H1 (cell line): ENCODE measurements around the gene MAP2K2. TPM values are rescaled to one million over a fixed set of nuclear protein-coding genes. Genes with fewer than 3 reads are reported as not detected.

ENCODE experiments used
- CTCF ChIA-PET: fragments of 300-600 bp; sonication (Branson Sonifier 250); formaldehyde crosslinking; loops from one replicate; lab custom pipeline; 2021; ENCODE audit not compliant: partially characterized antibody; lab: Charles Lee
- POLR2A ChIA-PET: fragments of 300-600 bp; sonication (Branson Sonifier 250); formaldehyde crosslinking; loops from one replicate; lab custom pipeline; 2021; ENCODE audit warnings: inconsistent platforms; ENCODE audit not compliant: partially characterized antibody; lab: Charles Lee
- DNase-seq, 2 experiments: peaks; one replicate each; pipeline versions ENCODE4 v3.0.0 to v3.0.0-alpha.2; 2010 to 2022; ENCODE audit warnings: low spot score in 2 of 2, low read depth in 1 of 2, mixed read lengths in 1 of 2
- FAIRE-seq: peaks from 2 replicates; lab custom pipeline; 2011; peaks lifted over from hg19 to GRCh38; lab: Jason Lieb, UNC
- H2AFZ ChIP-seq: 2 replicates; pipeline ENCODE4 v1.8.1; 2012; ENCODE audit warnings: low read length, inconsistent platforms
- H2AK5ac ChIP-seq: 2 replicates; pipeline ENCODE4 v1.6.1; 2013; ENCODE audit warnings: low read depth, low read length
- H2BK120ac ChIP-seq: replicated peaks from 2 replicates; pipeline ENCODE3; 2013; ENCODE audit warnings: low read depth, low read length, inconsistent platforms
- H2BK12ac ChIP-seq: 2 replicates; pipeline ENCODE4 v1.6.1; 2013; ENCODE audit warnings: low read depth, low read length
- H2BK15ac ChIP-seq: 2 replicates; pipeline ENCODE4 v1.6.1; 2013; ENCODE audit warnings: low read length
- H2BK20ac ChIP-seq: 2 replicates; pipeline ENCODE4 v1.6.1; 2013; ENCODE audit warnings: low read length
- H2BK5ac ChIP-seq: 2 replicates; pipeline ENCODE4 v1.6.1; 2013; ENCODE audit warnings: low read depth, low read length
- H3K14ac ChIP-seq: 2 replicates; pipeline ENCODE4 v1.6.1; 2013; ENCODE audit warnings: inconsistent platforms; ENCODE audit not compliant: insufficient read length
- H3K18ac ChIP-seq: 2 replicates; pipeline ENCODE4 v1.6.1; 2013; ENCODE audit warnings: low read length; ENCODE audit errors: extremely low read depth
- H3K23ac ChIP-seq: 2 replicates; pipeline ENCODE4 v1.6.1; 2013; ENCODE audit warnings: inconsistent platforms; ENCODE audit not compliant: insufficient read length
- H3K23me2 ChIP-seq: 2 replicates; pipeline ENCODE4 v1.6.1; 2013; ENCODE audit warnings: low read depth, low read length
- H3K27ac ChIP-seq: 2 replicates; pipeline ENCODE4 v1.6.1; 2011; ENCODE audit warnings: low read depth, low read length, inconsistent platforms
- H3K27me3 ChIP-seq, 4 experiments: replicated peaks in 1 of 4; 1 replicate in 1 of 4; 2 replicates in 3 of 4; pipeline versions ENCODE4 v1.6.1 to v1.8.1; 2011 to 2013; ENCODE audit warnings: low read length in 3 of 4, mild to moderate bottlenecking in 3 of 4, inconsistent platforms in 2 of 4, mixed read lengths in 2 of 4, moderate library complexity in 1 of 4; ENCODE audit not compliant: control insufficient read depth in 3 of 4, insufficient read depth in 3 of 4; ENCODE audit errors: extremely low read depth in 1 of 4
- H3K36me3 ChIP-seq, 4 experiments: 2 replicates each; pipeline versions ENCODE4 v1.6.1 to v1.8.1; 2011 to 2013; ENCODE audit warnings: mild to moderate bottlenecking in 4 of 4, low read length in 3 of 4, moderate library complexity in 2 of 4, control low read depth in 1 of 4, inconsistent platforms in 1 of 4; ENCODE audit not compliant: insufficient read depth in 4 of 4, control insufficient read depth in 2 of 4
- H3K4ac ChIP-seq: replicated peaks from 2 replicates; pipeline ENCODE3; 2013; ENCODE audit warnings: low read length, low read depth, mixed read lengths, inconsistent platforms; ENCODE audit not compliant: insufficient read length
- H3K4me1 ChIP-seq, 4 experiments: replicated peaks in 1 of 4; 1 replicate in 1 of 4; 2 replicates in 3 of 4; pipeline versions ENCODE4 v1.6.1 to v1.8.1; 2011 to 2013; ENCODE audit warnings: low read length in 3 of 4, inconsistent platforms in 2 of 4, mixed read lengths in 1 of 4; ENCODE audit not compliant: insufficient read depth in 4 of 4, control insufficient read depth in 3 of 4
- H3K4me2 ChIP-seq, 2 experiments: 2 replicates each; pipeline versions ENCODE4 v1.6.1 to v1.8.1; 2011 to 2013; ENCODE audit warnings: low read depth in 2 of 2, low read length in 2 of 2, control low read depth in 1 of 2, inconsistent platforms in 1 of 2, mild to moderate bottlenecking in 1 of 2; ENCODE audit not compliant: insufficient read depth in 1 of 2
- H3K4me3 ChIP-seq, 4 experiments: fragments of 200-600, 300-600 bp in 1 of 4; sonication (generic), shearing (Covaris generic), sonication (Bioruptor Twin) in 1 of 4; 2 replicates each; pipeline versions ENCODE4 v1.5.1 to v1.8.1; 2011 to 2016; ENCODE audit warnings: low read length in 4 of 4, low read depth in 3 of 4, control low read depth in 2 of 4, inconsistent platforms in 2 of 4, mild to moderate bottlenecking in 2 of 4, mixed read lengths in 1 of 4, moderate library complexity in 1 of 4; ENCODE audit not compliant: insufficient read depth in 2 of 4; ENCODE audit errors: extremely low read depth in 1 of 4
- H3K56ac ChIP-seq: replicated peaks from 2 replicates; pipeline ENCODE3; 2013; ENCODE audit warnings: low read depth, mild to moderate bottlenecking, mixed read lengths, low read length, inconsistent platforms; ENCODE audit not compliant: insufficient read length
- H3K79me1 ChIP-seq: 2 replicates; pipeline ENCODE4 v1.6.1; 2013; ENCODE audit warnings: low read depth, low read length, control low read depth
- H3K79me2 ChIP-seq, 2 experiments: 2 replicates each; pipeline versions ENCODE4 v1.6.1 to v1.8.1; 2012 to 2013; ENCODE audit warnings: low read length in 2 of 2, mild to moderate bottlenecking in 2 of 2, inconsistent platforms in 1 of 2; ENCODE audit not compliant: insufficient read depth in 2 of 2, control insufficient read depth in 1 of 2
- H3K9ac ChIP-seq, 4 experiments: replicated peaks in 1 of 4; 1 replicate in 1 of 4; 2 replicates in 3 of 4; pipeline versions ENCODE4 v1.6.1 to v1.8.1; 2011 to 2013; ENCODE audit warnings: low read depth in 3 of 4, low read length in 3 of 4, control low read depth in 2 of 4, mild to moderate bottlenecking in 2 of 4, moderate library complexity in 2 of 4, inconsistent platforms in 1 of 4; ENCODE audit errors: extremely low read depth in 1 of 4
- H3K9me3 ChIP-seq, 2 experiments: 2 replicates each; pipeline versions ENCODE4 v1.6.1 to v1.8.1; 2012 to 2013; ENCODE audit warnings: mild to moderate bottlenecking in 2 of 2, moderate library complexity in 2 of 2, control low read depth in 1 of 2, inconsistent platforms in 1 of 2, low read depth in 1 of 2, low read length in 1 of 2, mixed read lengths in 1 of 2; ENCODE audit not compliant: insufficient read depth in 2 of 2
- H4K20me1 ChIP-seq, 2 experiments: replicated peaks in 1 of 2; 2 replicates each; pipeline versions ENCODE3 to v1.8.1; 2011 to 2013; ENCODE audit warnings: inconsistent platforms in 2 of 2, low read length in 2 of 2, mild to moderate bottlenecking in 1 of 2; ENCODE audit not compliant: insufficient read depth in 2 of 2, control insufficient read depth in 1 of 2
- H4K5ac ChIP-seq: 2 replicates; pipeline ENCODE4 v1.6.1; 2013; ENCODE audit warnings: low read length, low read depth, mixed read lengths, inconsistent platforms; ENCODE audit not compliant: insufficient read length
- H4K8ac ChIP-seq: 2 replicates; pipeline ENCODE4 v1.8.0; 2013; ENCODE audit warnings: mild to moderate bottlenecking, moderate library complexity, low read length, inconsistent platforms; ENCODE audit not compliant: insufficient read depth; ENCODE audit errors: extremely low read depth
- H4K91ac ChIP-seq: replicated peaks from 2 replicates; pipeline ENCODE3; 2013; ENCODE audit warnings: low read length, mixed read lengths, inconsistent platforms; ENCODE audit not compliant: insufficient read length
- CHD2 ChIP-seq: IDR thresholded peaks from 2 replicates; pipeline ENCODE4 v1.6.1; 2012; ENCODE audit warnings: low read length, improper control_type of control experiment
- CTBP2 ChIP-seq: IDR thresholded peaks from 2 replicates; pipeline ENCODE4 v1.7.0; 2011; ENCODE audit warnings: borderline replicate concordance, mild to moderate bottlenecking, moderate library complexity, mixed read lengths, low read length; ENCODE audit not compliant: insufficient read depth, insufficient read length
- E2F6 ChIP-seq: IDR thresholded peaks from 2 replicates; pipeline ENCODE4 v1.6.1; 2012; ENCODE audit warnings: inconsistent platforms
- EGR1 ChIP-seq: IDR thresholded peaks from 2 replicates; pipeline ENCODE4 v1.6.1; 2011; ENCODE audit warnings: low read depth, low read length, borderline replicate concordance
- JUND ChIP-seq: IDR thresholded peaks from 2 replicates; pipeline ENCODE4 v1.6.1; 2011; ENCODE audit warnings: mild to moderate bottlenecking, improper control_type of control experiment, low read length
- NANOG ChIP-seq: IDR thresholded peaks from 2 replicates; pipeline ENCODE4 v1.6.1; 2011; ENCODE audit warnings: low read length, low read depth, mild to moderate bottlenecking, inconsistent platforms; ENCODE audit not compliant: insufficient read depth, poor library complexity, severe bottlenecking
- POU5F1 ChIP-seq: IDR thresholded peaks from 2 replicates; pipeline ENCODE4 v1.6.1; 2011; ENCODE audit warnings: low read depth, mild to moderate bottlenecking, low read length, moderate library complexity
- RXRA ChIP-seq: IDR thresholded peaks from 2 replicates; pipeline ENCODE4 v1.6.1; 2011; ENCODE audit warnings: low read depth, mild to moderate bottlenecking, low read length, moderate library complexity; ENCODE audit not compliant: insufficient read depth
- SP4 ChIP-seq: IDR thresholded peaks from 2 replicates; pipeline ENCODE4 v1.6.1; 2012; ENCODE audit warnings: low read length, inconsistent platforms
- WGBS, 2 experiments: shearing (Covaris generic) in 1 of 2; methylation state at CpG; one replicate each; pipeline versions ENCODE4 v1.1.6 to v1.1.7; 2013 to 2015; ENCODE audit warnings: low lambda C conversion rate in 2 of 2, mixed read lengths in 2 of 2, inconsistent platforms in 1 of 2, low coverage in 1 of 2, missing lambda C conversion rate in 1 of 2; ENCODE audit not compliant: insufficient replicate concordance in 2 of 2, insufficient coverage in 1 of 2, insufficient read length in 1 of 2; ENCODE audit errors: extremely low coverage in 1 of 2, missing lambda C conversion rate in 1 of 2; 5-methylcytosine and 5-hydroxymethylcytosine counted together
- polyA plus RNA-seq, 7 experiments: library from polyadenylated mRNA; depleted of rRNA in 3 of 7; stranded (reverse) in 5 of 7; unstranded in 2 of 7; fragments of >200 nt in 5 of 7; fragments of 200-250 nt in 2 of 7; gene quantifications; 1 replicate in 5 of 7; 2 replicates in 1 of 7; 4 replicates in 1 of 7; pipeline versions ENCODE4 v1.2.1 to v1.2.3, GENCODE V29; 2011 to 2013; ENCODE audit warnings: missing spikeins in 2 of 7, mixed read lengths in 2 of 7
- total RNA-seq: library from RNA; stranded (reverse); fragmentation: NEBNext Ultra II Directional; extraction: Animal tissue kit (Norgen Biotek cat#: 25700); gene quantifications from 2 replicates; pipeline ENCODE4 v1.2.1, GENCODE V29; 2021

Gene MAP2K2
- total and polyA plus RNA-seq, 2 of the 8 experiments (the other 6 are each of a cell fraction or from before 2014, with no cell fraction given) = 111 to 162 TPM

GRCh38 chr19:4149518-4150288 is 25.8 kb upstream of the MAP2K2 start:
- POLR2A ChIA-PET = no interaction called here
- no peak for FAIRE-seq

More at GRCh38 chr19:4149518-4150288, 25.8 kb upstream of the MAP2K2 start:
- CTCF ChIA-PET = interaction anchor here (0.6 to 8.5 kb wide), 6 partner anchors 8 to 1581 kb away, joined by 3 to 79 read pairs (median 3); no protein-coding TSS in a partner anchor
- Histone ChIP-seq H3K36me3 (no peaks in the 10 kb centered on the region), H2AFZ (no peak overlapping the region), H3K27ac (no peak overlapping the region), H3K4me1 (no peaks in the 10 kb centered on the region; a peak in 1 of 7 replicates), H3K14ac (no peak overlapping the region), H3K56ac (no peak overlapping the region), H3K4ac (no peak overlapping the region), H2BK20ac (no peak overlapping the region), H2BK5ac (no peak overlapping the region), H3K9ac (no peak overlapping the region), H3K9me3 (no peaks in the 10 kb centered on the region), H2BK15ac (no peak overlapping the region), H3K23me2 (no peaks in the 10 kb centered on the region), H3K18ac (no peak overlapping the region), H2BK12ac (no peak overlapping the region), H2BK120ac (no peak overlapping the region), H3K23ac (no peak overlapping the region), H3K27me3 (no peaks in the 10 kb centered on the region; a peak in 1 of 7 replicates), H3K4me2 (no peak overlapping the region), H2AK5ac (no peak overlapping the region), H3K79me2 (no peaks in the 10 kb centered on the region), H3K79me1 (no peaks in the 10 kb centered on the region), H4K8ac (no peak overlapping the region), H4K91ac (no peak overlapping the region), H3K4me3 (no peak overlapping the region), H4K5ac (no peak overlapping the region), H4K20me1 (no peaks in the 10 kb centered on the region)
- TF ChIP-seq POU5F1 (no peak), SP4 (no peak), JUND (no peak), EGR1 (no peak), RXRA (no peak), CHD2 (no peak), NANOG (no peak), E2F6 (no peak), CTBP2 (no peak)
- WGBS, 2 experiments = 81% methylated on average over 17 of the region's 17 CpGs; no CpG with 5 or more reads in 1 of the 2 experiments
- DNase-seq = no peak
